NCI-H187 (cell line): ENCODE data around the gene RDX.
A peak's percentile ranks its signal among the peaks of the same experiment; 100 is the strongest.

ENCODE experiments used
- DNase-seq, 2 experiments: peaks; one replicate each; lab custom pipeline; 2025; lab: John Stamatoyannopoulos, UW

Gene RDX

GRCh38 chr11:110130642-110131238 is 165.7 kb downstream of the RDX start:
- DNase-seq, result peak in 1 of 2 experiments; percentile 2

DNA sequence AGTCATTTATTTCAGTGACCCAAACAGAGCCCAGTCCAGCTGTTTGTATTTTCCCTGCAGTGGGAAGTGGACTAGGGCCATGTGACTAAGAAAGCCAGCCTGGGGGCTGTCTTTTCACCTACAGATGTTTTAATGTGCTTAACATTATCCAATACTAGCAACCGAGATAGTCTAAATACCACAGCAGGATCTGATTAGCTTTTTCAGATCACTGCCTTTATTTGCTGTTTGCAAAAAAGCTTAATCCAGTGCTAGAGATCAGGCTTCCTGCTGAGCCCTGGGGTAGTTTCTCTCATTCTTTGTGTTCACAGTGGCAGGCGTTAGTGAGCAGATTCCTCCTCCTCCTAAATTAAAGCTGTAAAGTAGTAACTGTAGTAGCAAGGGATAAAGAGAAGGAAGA is 168.3 kb downstream of the RDX start:
- DNase-seq, result no peak

- no peak for DNase-seq
Measured at GRCh38 chr11:110126936-110127335, 169.5 kb downstream of the RDX start.

GRCh38 chr11:110125632-110126031 is 170.8 kb downstream of the RDX start:
- DNase-seq, result no peak
